OCI-LY1 (cell line): ENCODE data around the gene ALDH1A1.

Experiments used
- H2AFZ ChIP-seq: fragments of 200-600 bp; sonication (generic), shearing (Covaris generic); 2 replicates; pipeline ENCODE4 v1.6.0; 2014; ENCODE audit warnings: antibody characterized with exemption, mild to moderate bottlenecking, low read length
- H3F3A ChIP-seq: fragments of 200-600 bp; sonication (generic), shearing (Covaris generic); 2 replicates; pipeline ENCODE4 v1.6.0; 2014; ENCODE audit warnings: mild to moderate bottlenecking, antibody characterized with exemption, low read length, moderate library complexity; ENCODE audit not compliant: insufficient read depth
- H3K27ac ChIP-seq: fragments of 200-600 bp; sonication (generic); 2 replicates; pipeline ENCODE4 v1.5.1; 2014; ENCODE audit warnings: low read length, mixed run types, mild to moderate bottlenecking, low read depth; ENCODE audit not compliant: poor library complexity, severe bottlenecking
- H3K27me3 ChIP-seq: fragments of 200-600 bp; sonication (generic); 2 replicates; pipeline ENCODE4 v1.6.0; 2014; ENCODE audit warnings: antibody characterized with exemption, mild to moderate bottlenecking, low read length, moderate library complexity; ENCODE audit not compliant: insufficient read depth
- H3K36me3 ChIP-seq: fragments of 200-600 bp; sonication (generic); 2 replicates; pipeline ENCODE4 v1.6.1; 2014; ENCODE audit warnings: mild to moderate bottlenecking, antibody characterized with exemption, low read length, moderate library complexity, mixed read lengths; ENCODE audit not compliant: insufficient read depth
- H3K4me1 ChIP-seq: fragments of 200-600 bp; sonication (generic); 2 replicates; pipeline ENCODE4 v1.5.1; 2014; ENCODE audit warnings: mild to moderate bottlenecking, low read length, moderate library complexity; ENCODE audit not compliant: insufficient read depth, severe bottlenecking
- H3K4me2 ChIP-seq: fragments of 200-600 bp; sonication (generic), shearing (Covaris generic); 2 replicates; pipeline ENCODE4 v1.6.1; 2014; ENCODE audit warnings: low read length
- H3K4me3 ChIP-seq: fragments of 200-600 bp; sonication (generic); 2 replicates; pipeline ENCODE4 v1.5.1; 2014; ENCODE audit warnings: low read length, low read depth, mild to moderate bottlenecking, mixed read lengths; ENCODE audit not compliant: poor library complexity, severe bottlenecking
- H3K79me2 ChIP-seq: fragments of 200-600 bp; shearing (Covaris generic); 2 replicates; pipeline ENCODE4 v1.6.1; 2016; ENCODE audit warnings: mixed run types, low read length, mixed read lengths; ENCODE audit not compliant: insufficient read depth
- H3K9ac ChIP-seq: fragments of 200-600 bp; sonication (generic), shearing (Covaris generic); 2 replicates; pipeline ENCODE4 v1.6.1; 2014; ENCODE audit warnings: mild to moderate bottlenecking, low read length, mixed read lengths
- H3K9me2 ChIP-seq: fragments of 200-600 bp; sonication (generic), shearing (Covaris generic); 2 replicates; pipeline ENCODE4 v1.6.1; 2014; ENCODE audit warnings: low read depth, mild to moderate bottlenecking, low read length, mixed read lengths
- H3K9me3 ChIP-seq: fragments of 200-600 bp; shearing (Covaris generic); 2 replicates; pipeline ENCODE4 v1.6.1; 2014; ENCODE audit warnings: low read length, mixed read lengths
- H4K20me1 ChIP-seq: fragments of 200-600 bp; sonication (generic), shearing (Covaris generic); 2 replicates; pipeline ENCODE4 v1.6.0; 2016; ENCODE audit warnings: mild to moderate bottlenecking, low read length; ENCODE audit not compliant: insufficient read depth
- CTCF ChIP-seq: fragments of 200-600 bp; sonication (generic), shearing (Covaris generic); IDR thresholded peaks from 2 replicates; pipeline ENCODE4 v1.5.1; 2017; ENCODE audit warnings: mild to moderate bottlenecking, antibody characterized with exemption, low read length, moderate library complexity, mixed read lengths
- EZH2 ChIP-seq: fragments of 200-600 bp; sonication (generic), shearing (Covaris generic); IDR thresholded peaks from 2 replicates; pipeline ENCODE4 v1.8.0; 2017; ENCODE audit warnings: borderline replicate concordance, mixed run types, mild to moderate bottlenecking, antibody characterized with exemption, low read length, moderate library complexity, mixed read lengths

Gene ALDH1A1

GRCh38 chr9:72928042-72928507 is 24.8 kb downstream of the ALDH1A1 start:
- Histone ChIP-seq H3K27ac (no peak overlapping the region), H3K9me2 (no peaks in the 10 kb centered on the region), H3K4me2 (no peak overlapping the region), H3K4me3 (no peak overlapping the region), H3K27me3 (no peaks in the 10 kb centered on the region), H3K9ac (no peak overlapping the region), H3K79me2 (no peaks in the 10 kb centered on the region), H2AFZ (no peak overlapping the region), H3F3A (no peaks in the 10 kb centered on the region), H4K20me1 (no peaks in the 10 kb centered on the region), H3K9me3 (no peaks in the 10 kb centered on the region), H3K36me3 (no peaks in the 10 kb centered on the region), H3K4me1 (no peaks in the 10 kb centered on the region)
- TF ChIP-seq EZH2 (no peak), CTCF (no peak)

GRCh38 chr9:72926506-72926905 is 26.3 kb downstream of the ALDH1A1 start:
- no peak overlapping the region for H3K4me3 ChIP-seq
- H3F3A ChIP-seq = no peaks in the 10 kb centered on the region
- no peak overlapping the region for H2AFZ ChIP-seq
- H4K20me1 ChIP-seq = no peaks in the 10 kb centered on the region
- H3K36me3 ChIP-seq = no peaks in the 10 kb centered on the region
- H3K4me2 ChIP-seq = no peak overlapping the region
- no peaks in the 10 kb centered on the region for H3K9me2 ChIP-seq
- H3K9ac ChIP-seq = no peak overlapping the region
- H3K4me1 ChIP-seq = no peaks in the 10 kb centered on the region
- no peaks in the 10 kb centered on the region for H3K79me2 ChIP-seq
- no peaks in the 10 kb centered on the region for H3K9me3 ChIP-seq
- H3K27me3 ChIP-seq = no peaks in the 10 kb centered on the region
- no peak overlapping the region for H3K27ac ChIP-seq
- TF ChIP-seq CTCF = no peak
- TF ChIP-seq EZH2 = no peak

GRCh38 chr9:72925891-72926290 is 27.0 kb downstream of the ALDH1A1 start:
- no peak overlapping the region for H3K4me3 ChIP-seq
- no peak overlapping the region for H3K27ac ChIP-seq
- H3K4me1 ChIP-seq = no peaks in the 10 kb centered on the region
- H4K20me1 ChIP-seq = no peaks in the 10 kb centered on the region
- no peak overlapping the region for H2AFZ ChIP-seq
- H3F3A ChIP-seq = no peaks in the 10 kb centered on the region
- no peaks in the 10 kb centered on the region for H3K79me2 ChIP-seq
- H3K9me3 ChIP-seq = no peaks in the 10 kb centered on the region
- H3K9ac ChIP-seq = no peak overlapping the region
- H3K9me2 ChIP-seq = no peaks in the 10 kb centered on the region
- H3K4me2 ChIP-seq = no peak overlapping the region
- H3K36me3 ChIP-seq = no peaks in the 10 kb centered on the region
- TF ChIP-seq CTCF (no peak), EZH2 (no peak)
- H3K27me3 ChIP-seq = no peaks in the 10 kb centered on the region
